HG02678 (cell line): ENCODE data around the gene CYFIP2.

Source experiments
- ATAC-seq: cut with Tn5 transposase; IDR thresholded peaks from one replicate; pipeline ENCODE4 v1.9.1; 2021; ENCODE audit warnings: mild to moderate bottlenecking, moderate library complexity; ENCODE audit not compliant: unreplicated experiment

Gene CYFIP2

GRCh38 chr5:157352756-157353340 is 86.9 kb downstream of the CYFIP2 start:
- ATAC-seq: no peak

GRCh38 chr5:157354800-157355199 is 88.9 kb downstream of the CYFIP2 start:
- ATAC-seq: no peak

GRCh38 chr5:157356576-157356975 is 90.7 kb downstream of the CYFIP2 start:
- no peak for ATAC-seq

- no peak for ATAC-seq
Observed at GRCh38 chr5:157357823-157358222, 91.9 kb downstream of the CYFIP2 start.

GRCh38 chr5:157358871-157359270 is 92.9 kb downstream of the CYFIP2 start:
- no peak for ATAC-seq

GRCh38 chr5:157359356-157360055 is 93.6 kb downstream of the CYFIP2 start:
- ATAC-seq: no peak

GRCh38 chr5:157362012-157362411 is 96.1 kb downstream of the CYFIP2 start:
- ATAC-seq: no peak

- ATAC-seq: no peak
Observed at GRCh38 chr5:157362502-157362901, 96.6 kb downstream of the CYFIP2 start.

GRCh38 chr5:157362982-157363381 is 97.1 kb downstream of the CYFIP2 start:
- no peak for ATAC-seq

GRCh38 chr5:157365732-157366131 is 99.8 kb downstream of the CYFIP2 start:
- ATAC-seq: no peak

GRCh38 chr5:157366741-157367674 is 101.1 kb downstream of the CYFIP2 start:
- ATAC-seq: no peak

- ATAC-seq: no peak
Observed at GRCh38 chr5:157369507-157369906, 103.6 kb downstream of the CYFIP2 start.

- ATAC-seq: no peak
Observed at GRCh38 chr5:157370967-157371366, 105.0 kb downstream of the CYFIP2 start.

- ATAC-seq: no peak
Observed at GRCh38 chr5:157371655-157372471, 105.9 kb downstream of the CYFIP2 start.

- no peak for ATAC-seq
Observed at GRCh38 chr5:157372472-157372822, 106.5 kb downstream of the CYFIP2 start.

GRCh38 chr5:157378509-157378908 is 112.6 kb downstream of the CYFIP2 start:
- ATAC-seq: no peak

GRCh38 chr5:157379983-157380382 is 114.1 kb downstream of the CYFIP2 start:
- ATAC-seq: no peak

- no peak for ATAC-seq
Observed at GRCh38 chr5:157381746-157382145, 115.8 kb downstream of the CYFIP2 start.

GRCh38 chr5:157382996-157383800 is 117.3 kb downstream of the CYFIP2 start:
- ATAC-seq: no peak
